Mesenteric fat pad (tissue), 1 donor: ENCODE data around the gene SSNA1. TPM values are rescaled to one million over a fixed set of nuclear protein-coding genes. Genes with fewer than 3 reads are reported as not detected.

Experiments
- microRNA-seq: library from miRNA; unstranded; fragments of <30 nt; microRNA quantifications from one replicate; pipeline ENCODE4 v1.2.0, GENCODE V29; 2020; ENCODE audit warnings: borderline number of aligned reads
- total RNA-seq: library from RNA; stranded (reverse); fragmentation: NEBNext Ultra II Directional; extraction: Animal tissue kit (Norgen Biotek cat#: 25700); gene quantifications from one replicate; pipeline ENCODE4 v1.2.1, GENCODE V29; 2021
- donor health status: DM: yes; HTN: yes; CAD: no.

The SSNA1 gene
- total RNA-seq, 1 donor from 2014 or later = 53.3 TPM

Small RNA genes lying within 50 kb of the gene (microRNA-seq; reads per million reads assigned to microRNA genes)
- not detected for gene MIR3621

Other genes starting within 250 kb of the SSNA1 start
- 95.2 TPM for gene FBXW5, start 243.9 kb upstream of the SSNA1 start, total RNA-seq
- gene C8G, start 243.4 kb upstream of the SSNA1 start, total RNA-seq = not detected
- gene LCN12, start 236.4 kb upstream of the SSNA1 start, total RNA-seq = not detected
- gene PTGDS, start 211.2 kb upstream of the SSNA1 start, total RNA-seq = 249 TPM
- gene LCNL1, start 205.7 kb upstream of the SSNA1 start, total RNA-seq = 0.71 TPM
- 29.4 TPM for gene PAXX, start 196.3 kb upstream of the SSNA1 start, total RNA-seq
- gene CLIC3, start 192.1 kb upstream of the SSNA1 start, total RNA-seq = 1.6 TPM
- 47.2 TPM for gene ABCA2, start 160.4 kb upstream of the SSNA1 start, total RNA-seq
- gene FUT7, start 156.6 kb upstream of the SSNA1 start, total RNA-seq = 0.55 TPM
- gene NPDC1, start 142.5 kb upstream of the SSNA1 start, total RNA-seq = 95.3 TPM
- gene ENTPD2, start 134.6 kb upstream of the SSNA1 start, total RNA-seq = not detected
- 0.42 TPM for gene SAPCD2, start 118.1 kb upstream of the SSNA1 start, total RNA-seq
- 28.1 TPM for gene UAP1L1, start 111.2 kb upstream of the SSNA1 start, total RNA-seq
- gene MAN1B1, start 101.7 kb upstream of the SSNA1 start, total RNA-seq = 33.0 TPM
- 150 TPM for gene DPP7, start 73.9 kb upstream of the SSNA1 start, total RNA-seq
- not detected for gene GRIN1, start 49.5 kb upstream of the SSNA1 start, total RNA-seq
- gene LRRC26, start 18.6 kb upstream of the SSNA1 start, total RNA-seq = not detected
- gene TMEM210, start 16.6 kb upstream of the SSNA1 start, total RNA-seq = not detected
- gene ANAPC2, start 116 bp upstream of the SSNA1 start, total RNA-seq = 39.3 TPM
- gene TPRN, start 12.1 kb downstream of the SSNA1 start, total RNA-seq = 5.1 TPM
- gene TMEM203, start 17.0 kb downstream of the SSNA1 start, total RNA-seq = 24.8 TPM
- 10.4 TPM for gene NDOR1, start 17.0 kb downstream of the SSNA1 start, total RNA-seq
- gene RNF208, start 33.6 kb downstream of the SSNA1 start, total RNA-seq = 5.9 TPM
- 0.42 TPM for gene CYSRT1, start 36.5 kb downstream of the SSNA1 start, total RNA-seq
- not detected for gene RNF224, start 38.8 kb downstream of the SSNA1 start, total RNA-seq
- not detected for gene SLC34A3, start 42.2 kb downstream of the SSNA1 start, total RNA-seq
- 298 TPM for gene TUBB4B, start 52.6 kb downstream of the SSNA1 start, total RNA-seq
- not detected for gene STPG3, start 62.6 kb downstream of the SSNA1 start, total RNA-seq
- 39.2 TPM for gene NELFB, start 66.7 kb downstream of the SSNA1 start, total RNA-seq
- 9.2 TPM for gene TOR4A, start 89.0 kb downstream of the SSNA1 start, total RNA-seq
- 16.3 TPM for gene NRARP, start 113.6 kb downstream of the SSNA1 start, total RNA-seq
- 14.9 TPM for gene EXD3, start 234.5 kb downstream of the SSNA1 start, total RNA-seq
- 3.2 TPM for gene NOXA1, start 234.7 kb downstream of the SSNA1 start, total RNA-seq